Thyroid gland (tissue), 4 donors: ENCODE measurements around the gene THBS4. TPM values are rescaled to one million over a fixed set of nuclear protein-coding genes. Genes with fewer than 3 reads are reported as not detected.

Experiments used
- DNase-seq, 2 donors: peaks; one replicate each; pipeline ENCODE4 v3.0.0-alpha.2; 2019
- H3K27ac ChIP-seq, 3 donors: fragments of 200-600 bp; sonication (generic); 1 replicate in 2 of 3; 2 replicates in 1 of 3; pipeline ENCODE4 v1.5.1; 2016 to 2019; ENCODE audit warnings: mild to moderate bottlenecking in 1 of 3, moderate library complexity in 1 of 3
- H3K27me3 ChIP-seq: fragments of 200-600 bp; sonication (generic); one replicate; pipeline ENCODE4 v1.5.1; 2019
- H3K36me3 ChIP-seq, 2 donors: fragments of 200-600 bp; sonication (generic); one replicate each; pipeline ENCODE4 v1.5.1; 2016 to 2019
- H3K4me1 ChIP-seq, 2 donors: fragments of 200-600 bp; sonication (generic); one replicate each; pipeline ENCODE4 v1.5.1; 2017 to 2019
- H3K4me3 ChIP-seq, 3 donors: fragments of 200-600 bp; sonication (generic); replicated peaks in 1 of 3; 1 replicate in 2 of 3; 2 replicates in 1 of 3; pipeline ENCODE4 v1.5.1; 2016; ENCODE audit warnings: mild to moderate bottlenecking in 1 of 3
- H3K9me3 ChIP-seq: fragments of 200-600 bp; sonication (generic); one replicate; pipeline ENCODE4 v1.5.1; 2017
- POLR2A ChIP-seq, 2 donors: fragments of 450-650 bp; IDR thresholded peaks; one replicate each; pipeline ENCODE4 v1.6.1; 2017; ENCODE audit warnings: antibody characterized with exemption in 2 of 2, mild to moderate bottlenecking in 2 of 2, moderate library complexity in 1 of 2
- WGBS, 2 donors: methylation state at CpG; one replicate each; pipeline ENCODE4 v1.1.5; 2017; 5-methylcytosine and 5-hydroxymethylcytosine counted together
- intact Hi-C: fragments of 100-400 bp; cut with DNase I; formaldehyde crosslinking; loops from one replicate; pipeline ENCODE4 v1.15.1; 2023
- total RNA-seq, 4 donors: library from RNA; depleted of rRNA; stranded (reverse); fragments of >200 nt; gene quantifications; one replicate each; pipeline ENCODE4 v1.2.3, GENCODE V29; 2016
- TF ChIP-seq, protein P1 (sequence below), 6 experiments: fragments of 200-600 bp in 3 of 6; fragments of 450-650 bp in 3 of 6; sonication (generic) in 3 of 6; IDR thresholded peaks; one replicate each; pipeline ENCODE4 v1.5.1; 2016 to 2019; ENCODE audit warnings: antibody characterized with exemption in 6 of 6, mild to moderate bottlenecking in 2 of 6, inconsistent platforms in 1 of 6, moderate library complexity in 1 of 6

Gene THBS4
- total RNA-seq, 4 donors from 2014 or later = 2.4 to 4.5 (median 3.1) TPM

DNA sequence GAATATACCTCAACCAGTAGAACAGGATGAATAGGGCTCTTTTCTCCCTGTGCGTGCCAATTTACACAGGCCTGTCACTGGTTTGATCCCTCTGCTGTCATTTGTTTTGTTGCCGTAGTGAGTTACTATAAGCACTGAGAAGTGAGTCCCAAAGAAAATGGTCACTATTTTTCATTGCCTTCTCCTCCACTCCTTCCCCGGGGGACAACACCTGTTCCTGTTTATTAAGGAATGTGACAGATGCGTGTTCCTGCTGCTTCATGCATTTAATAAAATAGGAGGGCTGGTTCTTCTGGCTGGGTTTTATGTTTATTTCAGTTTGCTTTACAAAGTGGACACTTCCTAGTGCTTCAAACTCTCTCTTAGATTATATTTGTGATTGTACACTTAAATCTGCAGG, 6.4 kb downstream of the THBS4 start:
- no peak overlapping the region for H3K27ac ChIP-seq
- TF ChIP-seq, protein P1, sequence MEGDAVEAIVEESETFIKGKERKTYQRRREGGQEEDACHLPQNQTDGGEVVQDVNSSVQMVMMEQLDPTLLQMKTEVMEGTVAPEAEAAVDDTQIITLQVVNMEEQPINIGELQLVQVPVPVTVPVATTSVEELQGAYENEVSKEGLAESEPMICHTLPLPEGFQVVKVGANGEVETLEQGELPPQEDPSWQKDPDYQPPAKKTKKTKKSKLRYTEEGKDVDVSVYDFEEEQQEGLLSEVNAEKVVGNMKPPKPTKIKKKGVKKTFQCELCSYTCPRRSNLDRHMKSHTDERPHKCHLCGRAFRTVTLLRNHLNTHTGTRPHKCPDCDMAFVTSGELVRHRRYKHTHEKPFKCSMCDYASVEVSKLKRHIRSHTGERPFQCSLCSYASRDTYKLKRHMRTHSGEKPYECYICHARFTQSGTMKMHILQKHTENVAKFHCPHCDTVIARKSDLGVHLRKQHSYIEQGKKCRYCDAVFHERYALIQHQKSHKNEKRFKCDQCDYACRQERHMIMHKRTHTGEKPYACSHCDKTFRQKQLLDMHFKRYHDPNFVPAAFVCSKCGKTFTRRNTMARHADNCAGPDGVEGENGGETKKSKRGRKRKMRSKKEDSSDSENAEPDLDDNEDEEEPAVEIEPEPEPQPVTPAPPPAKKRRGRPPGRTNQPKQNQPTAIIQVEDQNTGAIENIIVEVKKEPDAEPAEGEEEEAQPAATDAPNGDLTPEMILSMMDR (IDR thresholded peaks at IDR 0.05) = no peak
- no peak for TF ChIP-seq POLR2A (IDR thresholded peaks at IDR 0.05)
- intact Hi-C loops = no loop called here
- WGBS, 2 donors = 67 to 69% methylated on average over 4 of the region's 4 CpGs
- no peak for DNase-seq
- no peaks in the 10 kb centered on the region for H3K36me3 ChIP-seq
- H3K27me3 ChIP-seq = no peaks in the 10 kb centered on the region
- no peaks in the 10 kb centered on the region for H3K9me3 ChIP-seq
- no peaks in the 10 kb centered on the region for H3K4me1 ChIP-seq
- no peak overlapping the region for H3K4me3 ChIP-seq

DNA sequence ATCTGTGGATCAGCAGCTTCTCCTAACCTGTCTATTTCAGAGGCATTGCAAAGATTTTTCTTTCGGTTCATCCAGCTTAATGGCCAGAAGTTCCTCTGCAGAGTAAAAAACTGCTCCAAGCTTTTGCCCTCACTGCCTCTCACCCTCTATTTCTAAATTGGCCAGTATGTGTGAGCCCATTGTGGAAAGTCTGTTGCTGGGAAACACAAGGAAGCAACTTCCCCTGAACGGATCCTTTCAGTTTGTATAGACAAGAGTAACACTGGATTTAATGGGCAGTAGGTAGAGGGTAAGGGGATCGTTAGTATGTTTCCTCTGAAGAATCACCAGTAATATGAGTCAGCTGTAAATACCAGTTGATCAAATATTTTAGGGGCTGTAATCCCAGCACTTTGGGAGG, 7.2 kb downstream of the THBS4 start:
- DNase-seq = no peak
- no peak overlapping the region for H3K27ac ChIP-seq
- no peak for TF ChIP-seq POLR2A (IDR thresholded peaks at IDR 0.05)
- TF ChIP-seq, protein P1 (IDR thresholded peaks at IDR 0.05) = no peak
- H3K4me1 ChIP-seq = no peaks in the 10 kb centered on the region
- H3K36me3 ChIP-seq = no peaks in the 10 kb centered on the region
- WGBS, 2 donors = 57 to 75% methylated on average over 3 of the region's 3 CpGs
- H3K9me3 ChIP-seq = no peaks in the 10 kb centered on the region
- no peaks in the 10 kb centered on the region for H3K27me3 ChIP-seq
- H3K4me3 ChIP-seq = no peak overlapping the region
- intact Hi-C loops = no loop called here

DNA sequence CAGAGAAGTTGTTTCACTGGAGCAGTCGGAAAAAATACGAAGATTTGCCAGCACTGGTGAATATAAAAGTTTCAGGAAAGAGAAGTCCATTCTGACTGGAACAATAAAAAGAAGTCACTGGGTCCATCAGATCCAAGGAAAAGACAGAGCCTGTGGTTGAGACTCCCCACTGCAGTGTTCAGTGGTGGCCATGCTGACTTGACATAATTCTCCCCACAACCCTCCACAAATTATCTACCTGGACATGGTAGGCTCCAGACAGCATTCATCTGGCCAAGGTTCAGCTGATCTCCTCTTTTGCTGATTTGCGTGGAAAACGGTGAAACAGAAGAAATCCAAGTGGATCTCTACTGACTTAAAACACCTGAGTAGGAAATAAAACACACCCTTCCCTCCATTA, 8.0 kb downstream of the THBS4 start:
- no peak for DNase-seq
- WGBS, 2 donors = 95 to 96% methylated on average over 4 of the region's 4 CpGs
- TF ChIP-seq, protein P1 (IDR thresholded peaks at IDR 0.05) = no peak
- TF ChIP-seq POLR2A (IDR thresholded peaks at IDR 0.05) = no peak
- Histone ChIP-seq H3K4me3 (no peak overlapping the region), H3K4me1 (no peaks in the 10 kb centered on the region), H3K27ac (no peak overlapping the region), H3K27me3 (no peaks in the 10 kb centered on the region), H3K9me3 (no peaks in the 10 kb centered on the region), H3K36me3 (no peaks in the 10 kb centered on the region)
- intact Hi-C loops = no loop called here

DNA sequence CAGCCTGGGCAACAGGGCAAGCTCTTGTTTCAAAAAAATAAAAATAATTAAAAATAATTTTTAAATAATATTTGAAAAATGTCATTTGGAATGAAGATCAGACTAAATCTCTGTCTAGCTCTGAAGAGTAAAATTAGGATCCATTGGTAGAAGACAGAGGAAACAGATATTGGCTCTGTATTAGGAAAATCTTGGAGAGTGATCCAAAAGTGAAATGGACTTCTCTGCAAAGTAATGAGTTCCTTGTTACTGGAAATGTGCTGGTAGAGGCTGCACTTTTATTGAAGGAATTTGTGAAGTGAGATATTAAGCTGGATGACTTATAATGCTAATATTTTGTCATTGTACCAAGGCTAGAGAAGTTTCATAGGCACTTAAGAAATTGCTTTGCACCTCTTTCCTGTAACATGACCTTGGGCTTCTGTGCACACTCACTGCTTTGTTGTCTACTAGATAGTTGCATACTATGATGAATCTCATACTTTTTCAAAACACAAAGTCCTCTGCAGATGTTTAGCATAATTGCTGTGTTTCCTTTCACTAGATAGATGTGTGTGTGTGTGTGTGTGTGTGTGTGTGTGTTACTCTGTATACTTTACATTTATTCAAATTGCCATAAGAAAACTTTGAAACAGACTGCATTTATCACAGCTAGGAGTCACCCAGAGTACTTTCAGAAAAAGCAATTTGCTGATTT, 13.1 kb downstream of the THBS4 start:
- Histone ChIP-seq H3K36me3 (no peaks in the 10 kb centered on the region), H3K9me3 (no peaks in the 10 kb centered on the region), H3K27ac (no peak overlapping the region), H3K27me3 (no peaks in the 10 kb centered on the region), H3K4me3 (no peak overlapping the region), H3K4me1 (no peaks in the 10 kb centered on the region)
- no peak for DNase-seq
- no peak for TF ChIP-seq POLR2A (IDR thresholded peaks at IDR 0.05)
- TF ChIP-seq, protein P1 (IDR thresholded peaks at IDR 0.05) = no peak
- intact Hi-C loops = no loop called here

DNA sequence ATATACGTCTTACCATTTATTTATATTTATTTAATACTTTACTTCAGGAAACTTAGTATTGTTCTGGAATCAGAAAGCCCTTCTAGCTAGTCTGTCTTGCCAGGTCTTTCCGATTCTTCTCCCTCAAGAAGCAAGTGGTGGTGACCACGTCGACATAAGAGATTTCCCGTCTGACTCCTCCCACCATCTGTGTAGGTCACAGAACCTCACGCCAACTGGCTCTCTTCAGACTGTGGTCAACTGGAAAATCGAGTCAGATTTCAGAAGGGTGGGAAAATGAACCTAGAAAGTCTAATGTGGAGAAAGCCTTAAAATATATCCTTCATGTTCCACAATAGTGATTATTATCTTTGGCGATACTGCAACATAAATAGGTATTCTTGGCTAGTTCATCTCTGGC, 17.3 kb downstream of the THBS4 start:
- H3K9me3 ChIP-seq = no peaks in the 10 kb centered on the region
- no peak for DNase-seq

More for the DNA sequence above, 17.3 kb downstream of the THBS4 start:
- H3K27me3 ChIP-seq = no peaks in the 10 kb centered on the region
- peaks cover 0 to 5% of the 10 kb centered on the region in 2 donors for H3K4me1 ChIP-seq
- TF ChIP-seq, protein P1 (IDR thresholded peaks at IDR 0.05) = no peak
- TF ChIP-seq POLR2A (IDR thresholded peaks at IDR 0.05) = no peak
- intact Hi-C loops = no loop called here
- 83 to 84% methylated on average over 8 of the region's 8 CpGs for WGBS, 2 donors
- H3K36me3 ChIP-seq = no peaks in the 10 kb centered on the region
- H3K27ac ChIP-seq = no peak overlapping the region
- H3K4me3 ChIP-seq = no peak overlapping the region
